H1 (cell line): Measurements from ENCODE around the gene NADK2. TPM values are rescaled to one million over a fixed set of nuclear protein-coding genes. Genes with fewer than 3 reads are reported as not detected.
"Not testable (repeated sequence)": the region's sequence is repeated elsewhere in the genome, so short reads cannot be mapped to it uniquely, and the experiment has no call there.

Source experiments
- CTCF ChIA-PET: fragments of 300-600 bp; sonication (Branson Sonifier 250); formaldehyde crosslinking; loops from one replicate; lab custom pipeline; 2021; ENCODE audit not compliant: partially characterized antibody; lab: Charles Lee
- POLR2A ChIA-PET: fragments of 300-600 bp; sonication (Branson Sonifier 250); formaldehyde crosslinking; loops from one replicate; lab custom pipeline; 2021; ENCODE audit warnings: inconsistent platforms; ENCODE audit not compliant: partially characterized antibody; lab: Charles Lee
- DNase-seq, 2 experiments: peaks; one replicate each; pipeline versions ENCODE4 v3.0.0 to v3.0.0-alpha.2; 2010 to 2022; ENCODE audit warnings: low spot score in 2 of 2, low read depth in 1 of 2, mixed read lengths in 1 of 2
- FAIRE-seq: peaks from 2 replicates; lab custom pipeline; 2011; peaks lifted over from hg19 to GRCh38; lab: Jason Lieb, UNC
- H2AFZ ChIP-seq: 2 replicates; pipeline ENCODE4 v1.8.1; 2012; ENCODE audit warnings: low read length, inconsistent platforms
- H2AK5ac ChIP-seq: 2 replicates; pipeline ENCODE4 v1.6.1; 2013; ENCODE audit warnings: low read depth, low read length
- H2BK120ac ChIP-seq: replicated peaks from 2 replicates; pipeline ENCODE3; 2013; ENCODE audit warnings: low read depth, low read length, inconsistent platforms
- H2BK12ac ChIP-seq: 2 replicates; pipeline ENCODE4 v1.6.1; 2013; ENCODE audit warnings: low read depth, low read length
- H2BK15ac ChIP-seq: 2 replicates; pipeline ENCODE4 v1.6.1; 2013; ENCODE audit warnings: low read length
- H2BK20ac ChIP-seq: 2 replicates; pipeline ENCODE4 v1.6.1; 2013; ENCODE audit warnings: low read length
- H2BK5ac ChIP-seq: 2 replicates; pipeline ENCODE4 v1.6.1; 2013; ENCODE audit warnings: low read depth, low read length
- H3K14ac ChIP-seq: 2 replicates; pipeline ENCODE4 v1.6.1; 2013; ENCODE audit warnings: inconsistent platforms; ENCODE audit not compliant: insufficient read length
- H3K18ac ChIP-seq: 2 replicates; pipeline ENCODE4 v1.6.1; 2013; ENCODE audit warnings: low read length; ENCODE audit errors: extremely low read depth
- H3K23ac ChIP-seq: 2 replicates; pipeline ENCODE4 v1.6.1; 2013; ENCODE audit warnings: inconsistent platforms; ENCODE audit not compliant: insufficient read length
- H3K23me2 ChIP-seq: 2 replicates; pipeline ENCODE4 v1.6.1; 2013; ENCODE audit warnings: low read depth, low read length
- H3K27ac ChIP-seq: 2 replicates; pipeline ENCODE4 v1.6.1; 2011; ENCODE audit warnings: low read depth, low read length, inconsistent platforms
- H3K27me3 ChIP-seq, 4 experiments: replicated peaks in 1 of 4; 1 replicate in 1 of 4; 2 replicates in 3 of 4; pipeline versions ENCODE4 v1.6.1 to v1.8.1; 2011 to 2013; ENCODE audit warnings: low read length in 3 of 4, mild to moderate bottlenecking in 3 of 4, inconsistent platforms in 2 of 4, mixed read lengths in 2 of 4, moderate library complexity in 1 of 4; ENCODE audit not compliant: control insufficient read depth in 3 of 4, insufficient read depth in 3 of 4; ENCODE audit errors: extremely low read depth in 1 of 4
- H3K36me3 ChIP-seq, 4 experiments: 2 replicates each; pipeline versions ENCODE4 v1.6.1 to v1.8.1; 2011 to 2013; ENCODE audit warnings: mild to moderate bottlenecking in 4 of 4, low read length in 3 of 4, moderate library complexity in 2 of 4, control low read depth in 1 of 4, inconsistent platforms in 1 of 4; ENCODE audit not compliant: insufficient read depth in 4 of 4, control insufficient read depth in 2 of 4
- H3K4ac ChIP-seq: replicated peaks from 2 replicates; pipeline ENCODE3; 2013; ENCODE audit warnings: low read length, low read depth, mixed read lengths, inconsistent platforms; ENCODE audit not compliant: insufficient read length
- H3K4me1 ChIP-seq, 4 experiments: replicated peaks in 1 of 4; 1 replicate in 1 of 4; 2 replicates in 3 of 4; pipeline versions ENCODE4 v1.6.1 to v1.8.1; 2011 to 2013; ENCODE audit warnings: low read length in 3 of 4, inconsistent platforms in 2 of 4, mixed read lengths in 1 of 4; ENCODE audit not compliant: insufficient read depth in 4 of 4, control insufficient read depth in 3 of 4
- H3K4me2 ChIP-seq, 2 experiments: 2 replicates each; pipeline versions ENCODE4 v1.6.1 to v1.8.1; 2011 to 2013; ENCODE audit warnings: low read depth in 2 of 2, low read length in 2 of 2, control low read depth in 1 of 2, inconsistent platforms in 1 of 2, mild to moderate bottlenecking in 1 of 2; ENCODE audit not compliant: insufficient read depth in 1 of 2
- H3K4me3 ChIP-seq, 4 experiments: fragments of 200-600, 300-600 bp in 1 of 4; sonication (generic), shearing (Covaris generic), sonication (Bioruptor Twin) in 1 of 4; 2 replicates each; pipeline versions ENCODE4 v1.5.1 to v1.8.1; 2011 to 2016; ENCODE audit warnings: low read length in 4 of 4, low read depth in 3 of 4, control low read depth in 2 of 4, inconsistent platforms in 2 of 4, mild to moderate bottlenecking in 2 of 4, mixed read lengths in 1 of 4, moderate library complexity in 1 of 4; ENCODE audit not compliant: insufficient read depth in 2 of 4; ENCODE audit errors: extremely low read depth in 1 of 4
- H3K56ac ChIP-seq: replicated peaks from 2 replicates; pipeline ENCODE3; 2013; ENCODE audit warnings: low read depth, mild to moderate bottlenecking, mixed read lengths, low read length, inconsistent platforms; ENCODE audit not compliant: insufficient read length
- H3K79me1 ChIP-seq: 2 replicates; pipeline ENCODE4 v1.6.1; 2013; ENCODE audit warnings: low read depth, low read length, control low read depth
- H3K79me2 ChIP-seq, 2 experiments: 2 replicates each; pipeline versions ENCODE4 v1.6.1 to v1.8.1; 2012 to 2013; ENCODE audit warnings: low read length in 2 of 2, mild to moderate bottlenecking in 2 of 2, inconsistent platforms in 1 of 2; ENCODE audit not compliant: insufficient read depth in 2 of 2, control insufficient read depth in 1 of 2
- H3K9ac ChIP-seq, 4 experiments: replicated peaks in 1 of 4; 1 replicate in 1 of 4; 2 replicates in 3 of 4; pipeline versions ENCODE4 v1.6.1 to v1.8.1; 2011 to 2013; ENCODE audit warnings: low read depth in 3 of 4, low read length in 3 of 4, control low read depth in 2 of 4, mild to moderate bottlenecking in 2 of 4, moderate library complexity in 2 of 4, inconsistent platforms in 1 of 4; ENCODE audit errors: extremely low read depth in 1 of 4
- H3K9me3 ChIP-seq, 2 experiments: 2 replicates each; pipeline versions ENCODE4 v1.6.1 to v1.8.1; 2012 to 2013; ENCODE audit warnings: mild to moderate bottlenecking in 2 of 2, moderate library complexity in 2 of 2, control low read depth in 1 of 2, inconsistent platforms in 1 of 2, low read depth in 1 of 2, low read length in 1 of 2, mixed read lengths in 1 of 2; ENCODE audit not compliant: insufficient read depth in 2 of 2
- H4K20me1 ChIP-seq, 2 experiments: replicated peaks in 1 of 2; 2 replicates each; pipeline versions ENCODE3 to v1.8.1; 2011 to 2013; ENCODE audit warnings: inconsistent platforms in 2 of 2, low read length in 2 of 2, mild to moderate bottlenecking in 1 of 2; ENCODE audit not compliant: insufficient read depth in 2 of 2, control insufficient read depth in 1 of 2
- H4K5ac ChIP-seq: 2 replicates; pipeline ENCODE4 v1.6.1; 2013; ENCODE audit warnings: low read length, low read depth, mixed read lengths, inconsistent platforms; ENCODE audit not compliant: insufficient read length
- H4K8ac ChIP-seq: 2 replicates; pipeline ENCODE4 v1.8.0; 2013; ENCODE audit warnings: mild to moderate bottlenecking, moderate library complexity, low read length, inconsistent platforms; ENCODE audit not compliant: insufficient read depth; ENCODE audit errors: extremely low read depth
- H4K91ac ChIP-seq: replicated peaks from 2 replicates; pipeline ENCODE3; 2013; ENCODE audit warnings: low read length, mixed read lengths, inconsistent platforms; ENCODE audit not compliant: insufficient read length
- WGBS, 2 experiments: shearing (Covaris generic) in 1 of 2; methylation state at CpG; one replicate each; pipeline versions ENCODE4 v1.1.6 to v1.1.7; 2013 to 2015; ENCODE audit warnings: low lambda C conversion rate in 2 of 2, mixed read lengths in 2 of 2, inconsistent platforms in 1 of 2, low coverage in 1 of 2, missing lambda C conversion rate in 1 of 2; ENCODE audit not compliant: insufficient replicate concordance in 2 of 2, insufficient coverage in 1 of 2, insufficient read length in 1 of 2; ENCODE audit errors: extremely low coverage in 1 of 2, missing lambda C conversion rate in 1 of 2; 5-methylcytosine and 5-hydroxymethylcytosine counted together
- polyA plus RNA-seq, 7 experiments: library from polyadenylated mRNA; depleted of rRNA in 3 of 7; stranded (reverse) in 5 of 7; unstranded in 2 of 7; fragments of >200 nt in 5 of 7; fragments of 200-250 nt in 2 of 7; gene quantifications; 1 replicate in 5 of 7; 2 replicates in 1 of 7; 4 replicates in 1 of 7; pipeline versions ENCODE4 v1.2.1 to v1.2.3, GENCODE V29; 2011 to 2013; ENCODE audit warnings: missing spikeins in 2 of 7, mixed read lengths in 2 of 7
- total RNA-seq: library from RNA; stranded (reverse); fragmentation: NEBNext Ultra II Directional; extraction: Animal tissue kit (Norgen Biotek cat#: 25700); gene quantifications from 2 replicates; pipeline ENCODE4 v1.2.1, GENCODE V29; 2021

NADK2 gene
- total and polyA plus RNA-seq, 2 of the 8 experiments (the other 6 are each of a cell fraction or from before 2014, with no cell fraction given) = 3.4 to 16.1 TPM

DNA sequence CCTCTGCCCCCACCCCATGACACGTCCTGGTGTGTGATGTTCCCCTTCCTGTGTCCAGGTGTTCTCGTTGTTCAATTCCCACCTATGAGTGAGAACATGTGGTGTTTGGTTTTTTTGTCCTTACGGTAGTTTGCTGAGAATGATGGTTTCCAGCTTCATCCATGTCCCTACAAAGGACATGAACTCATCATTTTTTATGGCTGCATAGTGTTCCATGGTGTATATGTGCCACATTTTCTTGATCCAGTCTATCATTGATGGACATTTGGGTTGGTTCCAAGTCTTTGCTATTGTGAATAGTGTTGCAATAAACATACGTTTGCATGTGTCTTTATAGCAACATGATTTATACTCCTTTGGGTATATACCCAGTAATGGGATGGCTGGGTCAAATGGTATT is 57.3 kb downstream of the NADK2 start:
- H3K9ac ChIP-seq, H2AFZ ChIP-seq, H2BK20ac ChIP-seq, CTCF ChIA-PET, H3K4me3 ChIP-seq, H3K79me2 ChIP-seq, H2BK12ac ChIP-seq, H2BK5ac ChIP-seq, H3K79me1 ChIP-seq, H3K23ac ChIP-seq, H2BK15ac ChIP-seq, H3K4ac ChIP-seq, H2BK120ac ChIP-seq, H3K27ac ChIP-seq, H4K5ac ChIP-seq, H4K20me1 ChIP-seq, H3K4me2 ChIP-seq, H3K23me2 ChIP-seq, H3K56ac ChIP-seq, H3K18ac ChIP-seq, H4K8ac ChIP-seq, DNase-seq, H3K14ac ChIP-seq, H2AK5ac ChIP-seq, H3K4me1 ChIP-seq, H4K91ac ChIP-seq, FAIRE-seq, H3K27me3 ChIP-seq, H3K9me3 ChIP-seq: not testable (repeated sequence)
- 85% methylated on average over 1 of the region's 4 CpGs; no CpG with 5 or more reads in 1 of the 2 experiments for WGBS, 2 experiments
- POLR2A ChIA-PET = interaction anchor here (1.6 kb wide), 1 partner anchor 21 kb away, joined by 3 read pairs; no protein-coding TSS in a partner anchor
- peaks cover 2 to 29% (median 17%) of the 10 kb centered on the region in 4 experiments; a peak in 5 of 8 replicates for H3K36me3 ChIP-seq
